ENCODE data around the gene ALDH5A1.
A peak's percentile ranks its signal among the peaks of the same experiment; 100 is the strongest.
"Not testable (repeated sequence)": the region's sequence is repeated elsewhere in the genome, so short reads cannot be mapped to it uniquely, and the experiment has no call there.

Gene ALDH5A1

GRCh38 chr6:24489470-24489869, 5.3 kb upstream of the ALDH5A1 start, which contains the start of gene GPLD1:
Gene GPLD1 (minus strand): TSS chr6:24489578. CDS start chr6:24489511, 67 bp downstream.
- FAIRE-seq: no peak

GRCh38 chr6:24489881-24490280, 4.9 kb upstream of the ALDH5A1 start:
- no peak for FAIRE-seq

DNA sequence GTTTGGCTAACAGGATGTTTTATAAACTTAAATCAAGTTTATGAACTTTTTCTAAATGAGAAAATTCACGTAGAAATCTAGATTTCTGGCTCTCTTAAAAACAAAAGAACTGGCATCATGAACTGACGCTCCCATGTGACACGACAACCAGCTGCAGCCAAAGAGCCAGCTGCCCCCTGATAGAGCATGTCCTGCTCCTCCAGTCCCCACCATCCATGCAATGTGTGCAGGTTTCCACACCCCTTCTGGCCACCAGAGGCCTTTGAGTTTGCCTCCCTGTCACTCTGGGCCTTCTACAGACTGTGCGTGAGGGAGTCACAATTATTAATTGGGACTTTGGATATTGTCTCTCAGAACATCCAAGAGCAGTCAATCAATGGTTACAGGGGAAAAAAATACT, 3.8 kb upstream of the ALDH5A1 start:
- no peak for FAIRE-seq

- FAIRE-seq: no peak
Measured at GRCh38 chr6:24492475-24492874, 2.3 kb upstream of the ALDH5A1 start.

DNA sequence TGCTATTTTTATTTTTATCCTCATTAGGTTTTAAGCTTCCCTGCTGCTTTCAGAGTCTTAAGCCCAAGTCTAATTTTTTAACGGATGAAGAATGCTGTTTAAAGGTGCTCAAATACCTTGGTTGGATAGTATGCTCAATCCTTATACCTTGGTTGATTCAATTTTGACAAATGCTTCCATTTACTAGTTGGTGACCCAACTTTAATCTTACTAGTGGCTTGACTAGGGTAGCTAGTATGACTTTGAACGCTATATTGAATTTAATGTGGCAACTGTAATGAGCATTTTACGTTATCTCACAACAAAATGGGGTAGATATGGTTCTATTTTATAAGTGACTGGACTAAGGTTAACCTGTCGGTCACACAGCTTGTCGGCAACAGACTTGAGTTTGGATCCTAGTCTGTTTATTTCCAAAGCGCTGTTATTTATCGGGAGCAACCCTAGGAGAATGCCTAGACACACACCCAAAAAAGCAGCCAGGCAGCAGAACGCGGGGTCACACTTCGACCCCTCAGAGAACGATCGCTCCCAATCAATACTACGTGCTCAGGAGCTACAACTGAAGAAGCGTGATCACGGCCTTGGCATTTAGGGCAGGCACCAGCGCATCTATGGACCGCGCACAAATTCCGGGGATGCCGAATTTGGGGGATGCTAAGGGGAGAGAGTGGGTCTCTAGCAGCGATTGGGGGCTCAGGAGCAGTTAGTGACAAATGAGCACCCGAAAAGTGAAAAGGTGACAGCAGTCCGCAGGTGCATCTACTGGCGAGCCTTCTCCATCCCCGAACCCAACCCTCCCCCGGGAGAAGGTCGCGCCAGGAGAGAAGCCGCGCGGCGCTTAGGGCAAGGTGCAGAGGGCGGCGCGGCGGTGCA, 586 bp upstream of the ALDH5A1 start:
- no peak for FAIRE-seq

DNA sequence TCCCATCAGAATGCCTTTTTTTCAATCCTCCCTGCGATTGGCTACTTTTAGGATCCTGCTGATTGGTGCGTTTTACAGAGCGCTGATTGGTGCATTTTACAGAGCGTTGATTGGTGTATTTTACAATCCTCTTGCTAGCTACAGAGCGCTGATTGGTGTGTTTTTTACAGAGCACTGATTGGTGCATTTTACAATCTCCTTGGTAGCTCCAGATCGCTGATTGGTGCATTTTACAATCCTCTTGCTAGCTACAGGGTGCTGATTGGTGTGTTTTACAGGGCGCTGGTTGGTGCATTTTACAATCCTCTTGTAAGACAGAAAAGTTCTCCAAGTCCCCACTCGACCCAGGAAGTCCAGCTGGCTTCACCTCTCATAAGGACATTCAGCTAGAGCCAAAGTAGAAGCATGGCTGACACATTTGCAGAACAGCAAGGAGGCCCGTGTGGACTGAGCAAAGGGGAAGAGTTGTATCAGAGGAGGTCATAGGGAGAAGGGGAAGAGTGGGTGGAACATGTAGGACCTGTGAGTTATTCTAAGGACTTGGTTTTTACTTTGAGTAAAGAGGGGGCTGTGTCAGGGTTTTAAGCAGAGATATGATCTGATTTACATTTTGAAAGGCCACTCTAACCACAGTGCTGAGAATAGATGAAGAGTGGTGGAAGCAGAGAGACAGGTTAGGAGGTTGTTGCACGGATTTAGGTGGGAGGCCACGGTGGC, 2.6 kb downstream of the ALDH5A1 start:
- FAIRE-seq: no peak

GRCh38 chr6:24500683-24501082, 5.9 kb downstream of the ALDH5A1 start:
- no peak for FAIRE-seq

- FAIRE-seq: no peak
Measured at GRCh38 chr6:24501374-24501773, 6.6 kb downstream of the ALDH5A1 start.

- FAIRE-seq: no peak
Measured at GRCh38 chr6:24501914-24502313, 7.1 kb downstream of the ALDH5A1 start.

DNA sequence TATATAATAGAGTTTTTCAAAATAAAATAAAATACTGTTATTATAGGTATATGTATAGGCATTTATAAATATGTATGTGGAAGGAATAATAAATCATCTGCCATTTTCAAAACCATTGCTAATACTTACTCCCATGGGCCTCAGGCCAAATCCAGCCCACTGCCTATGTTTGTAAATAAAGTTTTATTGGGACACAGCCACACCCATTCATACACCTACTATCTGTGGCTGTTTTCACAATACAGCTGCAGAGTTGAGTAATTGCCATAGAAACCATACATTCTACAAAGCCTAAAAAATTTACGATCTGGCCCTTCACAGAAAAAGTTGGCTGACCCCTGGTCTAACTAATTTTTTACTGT, 9.5 kb downstream of the ALDH5A1 start:
- no peak for FAIRE-seq

GRCh38 chr6:24504649-24505586, 10.1 kb downstream of the ALDH5A1 start:
- FAIRE-seq: no peak

DNA sequence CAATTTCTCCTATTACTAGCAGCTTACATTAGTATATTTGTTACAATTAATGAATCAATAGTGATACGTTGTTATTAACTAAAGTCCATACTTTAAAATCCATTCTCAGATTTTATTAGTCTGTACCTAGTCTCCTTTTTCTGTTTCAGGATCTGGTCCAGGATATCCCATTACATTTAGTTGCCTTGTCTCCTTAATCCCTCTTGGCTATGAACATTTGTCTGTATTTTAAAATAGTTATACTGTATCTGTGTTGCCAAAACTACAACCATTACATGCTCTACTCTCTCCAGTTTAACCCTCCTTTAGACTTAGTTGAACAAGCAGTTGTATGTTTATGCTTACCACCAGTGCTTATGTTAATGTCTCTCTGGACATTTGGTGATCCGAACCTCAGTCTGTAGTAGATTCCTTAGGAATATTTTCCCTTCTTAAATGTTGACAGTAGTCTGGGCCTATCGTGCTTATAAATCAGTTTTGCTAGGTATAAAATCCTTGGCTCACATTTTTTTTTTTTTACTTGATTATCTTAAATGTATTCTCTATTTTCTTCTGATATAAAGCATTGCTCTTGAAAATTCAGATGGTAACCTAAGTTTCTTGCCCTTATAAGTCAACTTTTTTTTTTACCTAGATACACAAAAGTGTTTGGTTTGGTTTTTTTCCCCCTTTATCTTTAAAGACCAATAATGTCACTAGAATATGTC, 12.2 kb downstream of the ALDH5A1 start:
- no peak for FAIRE-seq

- not testable (repeated sequence) for FAIRE-seq
Measured at GRCh38 chr6:24511976-24512375, 17.2 kb downstream of the ALDH5A1 start.

DNA sequence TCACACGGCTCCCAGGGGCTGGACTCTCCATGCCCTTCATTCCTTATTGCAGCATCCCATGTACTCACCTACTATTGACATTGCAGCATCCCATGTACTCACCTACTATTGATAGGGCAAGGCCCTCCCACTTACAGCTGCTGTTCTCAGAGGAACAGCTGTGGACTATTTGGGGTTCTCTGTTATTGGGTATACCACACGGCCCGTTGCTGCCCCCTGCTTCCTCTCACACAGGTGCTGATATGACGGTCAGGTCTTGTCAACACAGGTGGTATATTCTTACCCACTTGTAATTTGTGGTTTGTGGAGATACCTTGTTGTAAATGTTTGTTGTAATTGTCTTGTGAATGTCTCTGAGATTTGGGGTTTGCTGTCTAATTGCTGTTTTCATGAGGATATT, 18.8 kb downstream of the ALDH5A1 start:
- FAIRE-seq: no peak

- FAIRE-seq: no peak
Measured at GRCh38 chr6:24517659-24518543, 23.1 kb downstream of the ALDH5A1 start.

DNA sequence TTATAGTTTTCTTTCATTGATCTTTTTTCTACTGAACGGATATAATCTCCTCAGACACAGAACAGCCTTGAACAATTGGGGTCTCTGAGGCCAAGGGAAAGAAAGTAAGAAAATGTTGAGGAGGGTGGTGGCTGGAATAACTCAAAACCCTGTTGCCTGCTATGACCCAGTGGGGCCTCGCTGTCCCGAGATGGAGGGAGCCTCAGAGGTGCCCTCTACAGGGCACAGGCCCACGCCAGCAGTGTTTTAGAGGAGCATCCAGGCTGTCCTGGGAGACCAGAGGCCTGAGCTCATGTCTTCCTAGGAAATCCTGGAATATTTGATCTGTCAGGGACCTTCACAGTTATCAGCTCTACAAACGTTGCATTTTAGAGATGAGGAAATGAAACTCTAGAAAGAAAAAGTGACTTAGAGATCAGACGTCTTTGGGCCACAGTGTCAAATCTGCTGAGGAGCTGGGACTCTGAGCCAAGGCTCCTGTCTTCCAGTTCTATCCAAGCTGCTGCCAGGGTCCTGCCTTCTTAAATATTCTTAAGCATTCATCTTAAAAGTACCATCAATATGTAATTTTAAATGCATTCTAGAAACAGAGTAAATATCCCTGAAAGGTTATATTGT, 26.3 kb downstream of the ALDH5A1 start:
- no peak for FAIRE-seq

- no peak for FAIRE-seq
Measured at GRCh38 chr6:24522228-24523176, 27.7 kb downstream of the ALDH5A1 start.

- no peak for FAIRE-seq
Measured at GRCh38 chr6:24524329-24524728, 29.6 kb downstream of the ALDH5A1 start.

DNA sequence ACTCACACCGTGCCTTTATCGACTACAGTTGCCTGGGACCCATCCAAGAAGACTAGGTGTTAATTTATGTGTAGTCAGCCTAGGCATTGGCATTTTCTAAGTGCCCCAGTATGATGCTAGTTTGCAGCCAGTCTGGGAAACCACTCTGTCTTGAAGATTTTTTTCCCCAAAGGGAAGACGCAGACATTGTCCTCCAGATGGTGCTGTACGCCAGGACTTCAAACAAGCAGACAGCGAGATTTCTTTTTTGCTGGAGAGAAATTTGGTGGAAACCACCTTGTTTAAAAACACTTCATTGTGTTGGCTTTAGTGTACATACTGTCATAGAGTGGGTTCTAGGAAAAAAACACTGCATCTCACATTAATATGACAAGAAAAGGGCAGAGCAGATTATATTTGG, 30.0 kb downstream of the ALDH5A1 start:
- peak; percentile 11 for FAIRE-seq

DNA sequence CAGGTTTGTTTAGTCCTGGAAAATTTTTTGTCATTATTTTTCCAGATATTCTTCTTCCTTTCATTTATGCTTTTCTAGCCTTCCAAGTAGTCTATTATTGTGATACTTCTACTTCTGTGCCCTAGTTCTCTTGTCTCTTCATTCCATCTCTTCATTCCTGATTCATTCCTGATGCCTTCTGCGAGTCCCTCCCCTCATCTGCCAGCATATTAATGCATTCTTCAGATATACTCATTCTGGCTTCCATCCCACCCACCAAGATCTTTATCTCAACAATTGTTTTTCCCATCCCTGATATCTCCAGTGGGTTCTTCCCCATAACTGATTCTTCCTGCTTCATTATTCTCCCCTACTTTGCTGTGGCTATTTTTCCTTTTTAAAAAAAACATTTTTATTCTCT, 35.2 kb downstream of the ALDH5A1 start:
- no peak for FAIRE-seq

Data from G401.6 (cell line).